Endothelial cell of umbilical vein (primary cell): Measurements from ENCODE around the gene CENPP. TPM values are rescaled to one million over a fixed set of nuclear protein-coding genes. Genes with fewer than 3 reads are reported as not detected.

Source experiments
- BruUV-seq: library from RNA; stranded (reverse); fragments of 400-500 nt; replicated peaks from 2 replicates; lab custom pipeline; 2021; lab: Mats Ljungman, UMichigan
- CTCF ChIA-PET: fragments of 300-600, 350-600 bp; sonication (Branson Sonifier 250); formaldehyde crosslinking; loops from one replicate; lab custom pipeline; 2021; ENCODE audit warnings: antibody characterized with exemption, inconsistent platforms; lab: Charles Lee
- POLR2A ChIA-PET: fragments of 300-600, 350-600 bp; sonication (Branson Sonifier 250); formaldehyde crosslinking; loops from one replicate; lab custom pipeline; 2021; ENCODE audit warnings: antibody characterized with exemption, inconsistent platforms; lab: Charles Lee
- DNase-seq: peaks from one replicate; pipeline ENCODE4 v3.0.0-alpha.2; 2011; ENCODE audit warnings: low read depth, low spot score
- FAIRE-seq: peaks from 2 replicates; lab custom pipeline; 2011; peaks lifted over from hg19 to GRCh38; lab: Jason Lieb, UNC
- H2AFZ ChIP-seq: 2 replicates; pipeline ENCODE4 v1.6.0; 2012; ENCODE audit warnings: low read depth, low read length, control low read depth, inconsistent platforms
- H3K27ac ChIP-seq: 2 replicates; pipeline ENCODE4 v1.5.1; 2011; ENCODE audit warnings: low read depth, mild to moderate bottlenecking, control low read depth, low read length, moderate library complexity; ENCODE audit not compliant: insufficient read depth
- H3K27me3 ChIP-seq, 2 experiments: 2 replicates each; pipeline versions ENCODE4 v1.6.0 to v1.6.1; 2011; ENCODE audit warnings: low read length in 2 of 2, mixed read lengths in 1 of 2; ENCODE audit not compliant: control insufficient read depth in 2 of 2, insufficient read depth in 2 of 2
- H3K36me3 ChIP-seq, 2 experiments: 2 replicates in 1 of 2; 3 replicates in 1 of 2; pipeline ENCODE4 v1.5.1; 2011; ENCODE audit warnings: low read length in 2 of 2, mild to moderate bottlenecking in 1 of 2, moderate library complexity in 1 of 2; ENCODE audit not compliant: control insufficient read depth in 2 of 2, insufficient read depth in 2 of 2; ENCODE audit errors: extremely low read depth in 1 of 2
- H3K4me1 ChIP-seq: 3 replicates; pipeline ENCODE4 v1.5.1; 2011; ENCODE audit warnings: mild to moderate bottlenecking, low read length; ENCODE audit not compliant: control insufficient read depth, insufficient read depth; ENCODE audit errors: extremely low read depth
- H3K4me2 ChIP-seq: 2 replicates; pipeline ENCODE4 v1.6.1; 2011; ENCODE audit warnings: low read length, control low read depth, mixed read lengths; ENCODE audit not compliant: insufficient read depth
- H3K4me3 ChIP-seq, 3 experiments: fragments of 200-600 bp in 1 of 3; sonication (generic), shearing (Covaris generic) in 1 of 3; replicated peaks in 1 of 3; 2 replicates each; pipeline ENCODE4 v1.5.1; 2011 to 2016; ENCODE audit warnings: control low read depth in 3 of 3, low read length in 3 of 3, mild to moderate bottlenecking in 2 of 3, inconsistent platforms in 1 of 3, low read depth in 1 of 3, moderate library complexity in 1 of 3; ENCODE audit not compliant: insufficient read depth in 1 of 3
- H3K79me2 ChIP-seq: 2 replicates; pipeline ENCODE4 v1.6.0; 2012; ENCODE audit warnings: low read length, inconsistent platforms; ENCODE audit not compliant: control insufficient read depth, insufficient read depth
- H3K9ac ChIP-seq: replicated peaks from 2 replicates; pipeline ENCODE3; 2011; ENCODE audit warnings: low read length, control low read depth; ENCODE audit not compliant: insufficient read depth; ENCODE audit errors: extremely low read depth
- H3K9me1 ChIP-seq: replicated peaks from 3 replicates; pipeline ENCODE4 v1.6.0; 2011; ENCODE audit warnings: mild to moderate bottlenecking, low read length; ENCODE audit not compliant: control insufficient read depth, insufficient read depth; ENCODE audit errors: extremely low read depth
- H3K9me3 ChIP-seq: replicated peaks from 2 replicates; pipeline ENCODE4 v1.5.1; 2012; ENCODE audit warnings: low read length, inconsistent platforms; ENCODE audit not compliant: control insufficient read depth, insufficient read depth
- H4K20me1 ChIP-seq: replicated peaks from 2 replicates; pipeline ENCODE3; 2011; ENCODE audit warnings: mild to moderate bottlenecking, low read length; ENCODE audit not compliant: control insufficient read depth, insufficient read depth; ENCODE audit errors: extremely low read depth
- CTCF ChIP-seq, 2 donors: IDR thresholded peaks; 1 replicate in 1 of 2; 2 replicates in 1 of 2; pipeline ENCODE4 v1.5.1; 2011; ENCODE audit warnings: low read length in 2 of 2, mild to moderate bottlenecking in 2 of 2, moderate library complexity in 2 of 2, control low read depth in 1 of 2, inconsistent platforms in 1 of 2, low read depth in 1 of 2; ENCODE audit not compliant: insufficient read depth in 1 of 2; ENCODE audit errors: extremely low read depth in 1 of 2
- EZH2 ChIP-seq: IDR thresholded peaks from 2 replicates; pipeline ENCODE4 v1.6.1; 2012; ENCODE audit warnings: borderline replicate concordance, low read depth, mild to moderate bottlenecking, moderate library complexity, low read length, inconsistent platforms; ENCODE audit not compliant: severe bottlenecking
- FOS ChIP-seq: IDR thresholded peaks from 2 replicates; pipeline ENCODE4 v1.6.1; 2011; ENCODE audit warnings: mild to moderate bottlenecking, low read length, moderate library complexity, borderline replicate concordance; ENCODE audit not compliant: insufficient read depth
- GATA2 ChIP-seq: IDR thresholded peaks from 2 replicates; pipeline ENCODE4 v1.7.0; 2011; ENCODE audit warnings: low read depth, mild to moderate bottlenecking, moderate library complexity, mixed read lengths, low read length; ENCODE audit not compliant: insufficient read length, insufficient read depth
- JUN ChIP-seq: IDR thresholded peaks from 2 replicates; pipeline ENCODE4 v1.6.1; 2011; ENCODE audit warnings: borderline replicate concordance, low read depth; ENCODE audit not compliant: insufficient read length, insufficient read depth
- MAX ChIP-seq: IDR thresholded peaks from 2 replicates; pipeline ENCODE4 v1.6.1; 2011; ENCODE audit not compliant: insufficient read depth, insufficient read length
- MYC ChIP-seq: IDR thresholded peaks from one replicate; pipeline ENCODE4 v1.6.1; 2011; ENCODE audit warnings: mild to moderate bottlenecking, low read depth, low read length
- POLR2A ChIP-seq: IDR thresholded peaks from 2 replicates; pipeline ENCODE4 v1.6.1; 2012; ENCODE audit warnings: low read depth, mild to moderate bottlenecking, control low read depth, low read length
- POLR2AphosphoS5 ChIP-seq: IDR thresholded peaks from 2 replicates; pipeline ENCODE4 v1.6.1; 2012; ENCODE audit warnings: low read depth, mild to moderate bottlenecking, control low read depth, low read length, moderate library complexity; ENCODE audit not compliant: insufficient read depth
- dilution Hi-C: fragments of 300-500 bp; cut with MboI; formaldehyde crosslinking; loops from one replicate; pipeline ENCODE4 v1.15.0; 2019; ENCODE audit warnings: low sequenced_read_pairs; ENCODE audit not compliant: extremely low pct_ligation_motif_present
- intact Hi-C: fragments of 100-400 bp; cut with micrococcal nuclease; formaldehyde crosslinking; loops from one replicate; pipeline ENCODE4 v1.10.0; 2022
- polyA plus RNA-seq, 4 experiments: library from polyadenylated mRNA; depleted of rRNA in 3 of 4; stranded (reverse) in 3 of 4; unstranded in 1 of 4; fragments of >200 nt; gene quantifications; 2 replicates each; pipeline versions ENCODE4 v1.2.1 to v1.2.3, GENCODE V29; 2011 to 2012; ENCODE audit warnings: missing spikeins in 1 of 4
- total RNA-seq: library from RNA; stranded (reverse); gene quantifications from 2 replicates; pipeline ENCODE4 v1.2.3, GENCODE V29; 2021

Gene CENPP
- total and polyA plus RNA-seq, 2 donors (not counting 3 experiments of a cell fraction or from before 2014, with no cell fraction given), result 1.2 to 12.0 TPM

- no peak overlapping the region for H3K4me3 ChIP-seq
- ChIA-PET POLR2A (no interaction called here), CTCF (no interaction called here)
- dilution Hi-C loops, result no loop called here
- H2AFZ ChIP-seq, result no peak overlapping the region
- no peaks in the 10 kb centered on the region for H3K9me1 ChIP-seq
- peaks cover 7% of the 10 kb centered on the region for H3K79me2 ChIP-seq
- no peak overlapping the region for H3K27ac ChIP-seq
- H3K36me3 ChIP-seq, result peaks cover 8 to 10% of the 10 kb centered on the region in 2 experiments
- H3K9ac ChIP-seq, result no peak overlapping the region
- TF ChIP-seq MAX (no peak), JUN (no peak), CTCF (IDR thresholded peaks at IDR 0.05; ENCODE audit: extremely low read depth in 1 of 2, insufficient read depth in 1 of 2, low read depth in 1 of 2, low read length in 2 of 2) (no peak), EZH2 (no peak), POLR2A (no peak), MYC (no peak), FOS (no peak), POLR2AphosphoS5 (no peak), GATA2 (no peak)
- FAIRE-seq (no peak), DNase-seq (no peak)
- H4K20me1 ChIP-seq, result no peaks in the 10 kb centered on the region
- H3K4me1 ChIP-seq, result no peaks in the 10 kb centered on the region
- H3K27me3 ChIP-seq, result no peaks in the 10 kb centered on the region
- no peaks in the 10 kb centered on the region for H3K9me3 ChIP-seq
- no peak overlapping the region for H3K4me2 ChIP-seq
- no TSS peak for BruUV-seq
- intact Hi-C loops, result no loop called here
Observed at GRCh38 chr9:92627651-92628050, 301.9 kb downstream of the CENPP start.
